ENCODE results near the gene SH2D5. TPM values are rescaled to one million over a fixed set of nuclear protein-coding genes. Genes with fewer than 3 reads are reported as not detected.

The SH2D5 gene
- total RNA-seq (2022; extraction: Qiagen RNA extraction), result 12.1 to 17.9 TPM (median 15.3 TPM) in 5 replicates

DNA sequence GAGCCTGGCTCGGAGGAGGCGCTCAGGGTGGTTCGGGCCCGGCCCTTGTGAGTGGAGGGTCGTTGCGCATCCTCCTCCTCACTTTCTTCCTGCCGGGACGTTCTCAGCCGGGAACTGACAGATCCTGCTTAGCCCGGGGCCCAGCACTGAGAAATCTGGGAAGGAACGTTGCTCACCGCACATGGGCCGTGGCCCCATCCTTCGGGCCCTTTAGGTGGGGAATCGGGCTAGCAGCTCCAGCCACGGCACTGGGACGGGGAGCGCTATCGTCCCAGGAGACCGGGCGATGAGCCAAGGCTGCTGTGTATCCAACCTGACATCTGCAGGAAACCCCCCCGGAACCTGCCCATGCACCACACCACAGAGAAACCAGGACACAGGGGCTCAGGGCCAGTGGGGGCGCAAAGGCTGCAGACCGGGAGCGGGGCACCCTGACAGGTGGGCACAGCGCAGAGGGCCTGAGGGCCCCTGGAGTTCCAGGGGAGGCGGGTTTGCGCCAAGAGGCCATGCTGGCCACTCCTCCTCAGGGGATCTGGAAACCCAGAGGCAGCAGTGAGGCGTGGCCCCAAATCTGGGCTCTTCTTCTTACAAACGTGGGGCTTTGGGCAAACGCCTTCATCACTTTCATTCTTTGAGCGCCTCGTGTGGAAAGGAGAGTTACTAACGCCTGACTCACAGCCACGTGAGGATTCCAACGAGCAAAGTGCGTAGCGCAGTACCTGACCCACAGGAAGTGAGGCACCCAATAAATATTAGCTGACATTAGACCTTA lies at the start of gene SH2D5:
Gene SH2D5 (minus strand): TSS at position 116 of the 772 bp plus-strand sequence. CDS start 4,659 bp downstream, outside the sequence.

DNA sequence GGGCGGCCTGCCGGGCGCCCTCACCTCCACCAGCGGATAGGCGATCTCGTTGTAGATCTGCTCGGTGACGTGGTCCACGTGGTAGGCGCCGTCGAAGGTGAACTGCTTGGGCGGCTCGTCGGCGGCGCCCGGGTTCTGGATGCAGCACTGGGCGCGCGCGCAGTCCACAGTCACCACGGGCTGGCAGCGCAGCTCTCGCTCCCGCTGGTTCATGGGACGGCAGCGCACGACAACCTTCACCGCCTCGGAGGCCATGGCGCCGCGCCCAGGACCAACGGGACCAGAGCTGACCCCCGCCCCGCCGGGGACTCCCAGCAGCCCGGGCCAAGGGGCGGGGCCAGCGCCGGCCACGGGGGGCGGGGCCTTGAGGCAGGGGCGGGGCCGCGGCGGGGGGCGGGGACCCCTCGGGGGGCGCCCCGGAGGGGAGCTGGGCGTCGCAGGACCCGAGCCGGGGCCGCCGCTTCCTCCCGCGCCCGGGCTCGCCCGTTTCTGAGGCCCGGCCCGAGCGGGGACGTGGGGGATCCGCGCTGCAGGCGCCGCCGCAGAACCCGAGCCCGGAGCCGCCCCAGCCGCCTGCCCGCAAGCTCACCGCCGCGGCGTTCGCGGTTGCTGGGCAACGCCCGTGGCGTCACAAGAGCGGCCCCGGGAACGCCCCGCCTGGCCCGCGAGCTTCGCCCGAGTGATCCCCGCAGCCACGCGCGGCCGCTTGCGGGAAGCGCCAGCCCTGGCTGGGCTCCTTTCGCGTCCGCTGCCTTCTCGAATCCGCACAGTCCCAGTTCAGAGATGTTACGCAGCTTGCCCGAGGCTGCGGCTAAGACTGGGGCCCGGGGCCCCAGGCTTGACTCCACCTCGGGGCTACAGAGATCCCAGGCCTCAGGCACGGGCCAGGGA lies 14.8 kb downstream of the SH2D5 start, which contains the start of gene KIF17:
Gene KIF17 (minus strand): TSS at position 556 of the 891 bp plus-strand sequence. CDS start 301 bp downstream, at position 255.

Other genes starting within 250 kb of the SH2D5 start
- 47.5 to 62.6 TPM (median 61.1 TPM) in 5 replicates for gene CAMK2N1, start 246.5 kb downstream of the SH2D5 start, total RNA-seq (2022; extraction: Qiagen RNA extraction)
- 43.3 to 47.2 TPM (median 46.4 TPM) in 5 replicates for gene MUL1, start 224.6 kb downstream of the SH2D5 start, total RNA-seq (2022; extraction: Qiagen RNA extraction)
- 3.3 to 4.8 TPM (median 4.2 TPM) in 5 replicates for gene FAM43B, start 180.1 kb downstream of the SH2D5 start, total RNA-seq (2022; extraction: Qiagen RNA extraction)
- gene CDA, start 143.6 kb downstream of the SH2D5 start, total RNA-seq (2022; extraction: Qiagen RNA extraction), result 31.6 to 40.9 TPM (median 33.4 TPM) in 5 replicates
- gene PINK1, start 99.2 kb downstream of the SH2D5 start, total RNA-seq (2022; extraction: Qiagen RNA extraction), result 28.3 to 36.8 TPM (median 30.5 TPM) in 5 replicates
- 196 to 212 TPM (median 208 TPM) in 5 replicates for gene DDOST, start 71.3 kb downstream of the SH2D5 start, total RNA-seq (2022; extraction: Qiagen RNA extraction)
- gene KIF17, start 14.7 kb downstream of the SH2D5 start, total RNA-seq (2022; extraction: Qiagen RNA extraction), result 1.3 to 2.8 TPM (median 2.3 TPM) in 5 replicates
- 100 to 166 TPM (median 118 TPM) in 5 replicates for gene HP1BP3, start 54.6 kb upstream of the SH2D5 start, total RNA-seq (2022; extraction: Qiagen RNA extraction)

All from A549 treated with Hydrocortisone at 1 μM for 4 hours (cell line).